K562 (cell line): ENCODE measurements around the gene ABCA7. TPM values are rescaled to one million over a fixed set of nuclear protein-coding genes. Genes with fewer than 3 reads are reported as not detected.

ENCODE experiments used
- BDP1 ChIP-seq: IDR thresholded peaks from 3 replicates; pipeline ENCODE4 v1.6.1; 2011; ENCODE audit not compliant: insufficient read length, insufficient read depth
- E2F5 ChIP-seq: sonication (generic); formaldehyde crosslinking; IDR thresholded peaks from 2 replicates; pipeline ENCODE4 v1.8.0; 2022; ENCODE audit warnings: mild to moderate bottlenecking, missing genetic modification reagents
- FOSL1 ChIP-seq: fragments of 200-800 bp; sonication (Bioruptor generic); conservative IDR thresholded peaks from 2 replicates; pipeline ENCODE4 v1.6.1; 2016; ENCODE audit warnings: missing genetic modification characterization, missing compliant biosample characterization
- FOXA1 ChIP-seq: fragments of 450-650 bp; IDR thresholded peaks from 2 replicates; pipeline ENCODE4 v1.6.1; 2016; ENCODE audit warnings: mild to moderate bottlenecking, borderline replicate concordance
- KDM2B ChIP-seq: fragments of 250-450 bp; sonication (Bioruptor Pico); IDR thresholded peaks from 2 replicates; pipeline ENCODE4 v1.8.0; 2021; ENCODE audit warnings: mild to moderate bottlenecking, moderate library complexity
- NR2C2 ChIP-seq, 2 experiments: fragments of 200-800 bp in 1 of 2; sonication (Bioruptor generic) in 1 of 2; sonication (generic) in 1 of 2; formaldehyde crosslinking in 1 of 2; IDR thresholded peaks; 2 replicates each; pipeline versions ENCODE4 v1.6.1 to v1.8.0; 2016 to 2022; ENCODE audit warnings: mild to moderate bottlenecking in 1 of 2, missing compliant biosample characterization in 1 of 2, missing genetic modification characterization in 1 of 2, missing genetic modification reagents in 1 of 2
- POLR2G ChIP-seq: fragments of 200-400 bp; formaldehyde crosslinking; IDR thresholded peaks from 2 replicates; pipeline ENCODE4 v1.6.1; 2017; ENCODE audit warnings: low read depth, mild to moderate bottlenecking, antibody characterized with exemption, low read length, moderate library complexity
- POLR3G ChIP-seq: IDR thresholded peaks from 2 replicates; pipeline ENCODE4 v1.6.1; 2011; ENCODE audit not compliant: insufficient read length, insufficient replicate concordance; ENCODE audit errors: extremely low read depth
- ZNF23 ChIP-seq: fragments of 250-450 bp; sonication (Bioruptor Pico); IDR thresholded peaks from 2 replicates; pipeline ENCODE4 v1.4.0; 2020; ENCODE audit warnings: mild to moderate bottlenecking
- ZNF583 ChIP-seq: fragments of 250-450 bp; sonication (Bioruptor Pico); IDR thresholded peaks from 2 replicates; pipeline ENCODE4 v1.4.0; 2020
- polyA plus RNA-seq, 8 experiments: library from polyadenylated mRNA; depleted of rRNA in 4 of 8; stranded (reverse) in 5 of 8; unstranded in 3 of 8; fragments of >200 nt; fragmentation: Nextera tagmentation in 2 of 8; fragmentation: Illumina TruSeq in 1 of 8; extraction: Ambion mirVana in 2 of 8; extraction: Trizol in 1 of 8; gene quantifications; 2 replicates each; pipeline versions ENCODE4 v1.2.1 to v1.2.3, GENCODE V29; 2011 to 2014; ENCODE audit warnings: inconsistent platforms in 1 of 8, missing spikeins in 1 of 8
- total RNA-seq, 7 experiments: library from RNA; depleted of rRNA in 6 of 7; stranded (reverse); fragments of >200 nt in 6 of 7; fragmentation: Illumina TruSeq in 2 of 7; extraction: Trizol in 2 of 7; gene quantifications; 2 replicates each; pipeline versions ENCODE4 v1.2.1 to v1.2.3, GENCODE V29; 2011 to 2021; ENCODE audit warnings: low replicate concordance in 1 of 7
- TF ChIP-seq, protein P1 (sequence below): sonication (generic); formaldehyde crosslinking; IDR thresholded peaks from 2 replicates; pipeline ENCODE4 v1.8.0; 2022; ENCODE audit warnings: mild to moderate bottlenecking, missing genetic modification reagents, borderline replicate concordance
- TF ChIP-seq, protein P2 (sequence below): fragments of 450-650 bp; IDR thresholded peaks from 2 replicates; pipeline ENCODE4 v1.6.1; 2017; ENCODE audit warnings: antibody characterized with exemption, mild to moderate bottlenecking
- TF ChIP-seq, protein P3 (sequence below): sonication (generic); formaldehyde crosslinking; IDR thresholded peaks from 2 replicates; pipeline ENCODE4 v1.8.1; 2022; ENCODE audit warnings: missing genetic modification reagents
- TF ChIP-seq, protein P4 (sequence below): fragments of 450-650 bp; IDR thresholded peaks from 2 replicates; pipeline ENCODE4 v1.6.1; 2016; ENCODE audit warnings: missing biosample characterization, missing genetic modification characterization
- TF ChIP-seq, protein P5 (sequence below): IDR thresholded peaks from 2 replicates; pipeline ENCODE4 v1.6.1; 2014; ENCODE audit warnings: antibody characterized with exemption

ABCA7 gene
- total and polyA plus RNA-seq, 9 of the 15 experiments (the other 6 are each of a cell fraction or from before 2014, with no cell fraction given): 2.3 to 96.1 (median 31.2) TPM

DNA sequence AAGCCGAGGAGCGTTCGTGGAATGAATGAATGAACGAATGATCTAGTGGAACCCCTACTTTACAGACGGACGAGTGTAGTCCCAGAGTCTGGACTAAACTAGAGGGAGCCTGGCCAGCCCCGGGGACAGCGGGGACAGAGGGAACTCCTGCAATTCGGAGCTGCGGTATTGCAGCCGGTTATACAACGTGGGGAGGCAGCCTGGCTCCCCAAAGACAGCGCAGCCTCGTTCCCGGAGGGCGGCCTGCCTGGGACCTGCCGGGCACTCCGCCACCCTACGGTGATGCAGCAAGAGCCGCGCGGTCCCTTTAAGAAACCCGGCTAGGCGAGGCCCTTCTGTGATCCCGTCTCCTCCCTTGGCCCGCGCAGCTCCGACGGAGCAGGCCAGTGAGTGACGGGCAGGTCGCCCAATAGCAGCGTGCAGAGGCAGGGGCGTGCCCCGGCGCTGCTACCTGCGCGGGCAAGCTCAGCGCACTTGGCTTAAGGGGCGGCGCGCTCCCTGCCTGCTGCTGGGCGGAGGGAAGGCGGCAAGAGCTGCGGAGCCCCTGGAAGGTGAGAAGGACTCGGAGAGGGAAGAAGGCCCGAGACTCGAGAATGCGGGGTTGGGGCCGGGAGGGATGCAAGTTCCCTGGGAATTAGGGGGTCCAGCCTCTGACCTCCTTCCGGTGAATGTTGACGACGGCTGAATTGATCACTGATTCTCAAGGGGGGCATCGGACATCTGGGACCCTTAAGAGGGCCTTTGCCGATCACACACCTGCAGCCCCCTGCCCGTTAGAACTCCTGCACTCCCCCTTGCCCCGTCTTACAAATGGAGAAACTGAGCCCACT lies at the start of gene ABCA7 (continued):
- TF ChIP-seq, protein P1, sequence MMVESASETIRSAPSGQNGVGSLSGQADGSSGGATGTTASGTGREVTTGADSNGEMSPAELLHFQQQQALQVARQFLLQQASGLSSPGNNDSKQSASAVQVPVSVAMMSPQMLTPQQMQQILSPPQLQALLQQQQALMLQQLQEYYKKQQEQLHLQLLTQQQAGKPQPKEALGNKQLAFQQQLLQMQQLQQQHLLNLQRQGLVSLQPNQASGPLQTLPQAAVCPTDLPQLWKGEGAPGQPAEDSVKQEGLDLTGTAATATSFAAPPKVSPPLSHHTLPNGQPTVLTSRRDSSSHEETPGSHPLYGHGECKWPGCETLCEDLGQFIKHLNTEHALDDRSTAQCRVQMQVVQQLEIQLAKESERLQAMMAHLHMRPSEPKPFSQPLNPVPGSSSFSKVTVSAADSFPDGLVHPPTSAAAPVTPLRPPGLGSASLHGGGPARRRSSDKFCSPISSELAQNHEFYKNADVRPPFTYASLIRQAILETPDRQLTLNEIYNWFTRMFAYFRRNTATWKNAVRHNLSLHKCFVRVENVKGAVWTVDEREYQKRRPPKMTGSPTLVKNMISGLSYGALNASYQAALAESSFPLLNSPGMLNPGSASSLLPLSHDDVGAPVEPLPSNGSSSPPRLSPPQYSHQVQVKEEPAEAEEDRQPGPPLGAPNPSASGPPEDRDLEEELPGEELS (CRISPR knock-in tag): no peak
- TF ChIP-seq, protein P2, sequence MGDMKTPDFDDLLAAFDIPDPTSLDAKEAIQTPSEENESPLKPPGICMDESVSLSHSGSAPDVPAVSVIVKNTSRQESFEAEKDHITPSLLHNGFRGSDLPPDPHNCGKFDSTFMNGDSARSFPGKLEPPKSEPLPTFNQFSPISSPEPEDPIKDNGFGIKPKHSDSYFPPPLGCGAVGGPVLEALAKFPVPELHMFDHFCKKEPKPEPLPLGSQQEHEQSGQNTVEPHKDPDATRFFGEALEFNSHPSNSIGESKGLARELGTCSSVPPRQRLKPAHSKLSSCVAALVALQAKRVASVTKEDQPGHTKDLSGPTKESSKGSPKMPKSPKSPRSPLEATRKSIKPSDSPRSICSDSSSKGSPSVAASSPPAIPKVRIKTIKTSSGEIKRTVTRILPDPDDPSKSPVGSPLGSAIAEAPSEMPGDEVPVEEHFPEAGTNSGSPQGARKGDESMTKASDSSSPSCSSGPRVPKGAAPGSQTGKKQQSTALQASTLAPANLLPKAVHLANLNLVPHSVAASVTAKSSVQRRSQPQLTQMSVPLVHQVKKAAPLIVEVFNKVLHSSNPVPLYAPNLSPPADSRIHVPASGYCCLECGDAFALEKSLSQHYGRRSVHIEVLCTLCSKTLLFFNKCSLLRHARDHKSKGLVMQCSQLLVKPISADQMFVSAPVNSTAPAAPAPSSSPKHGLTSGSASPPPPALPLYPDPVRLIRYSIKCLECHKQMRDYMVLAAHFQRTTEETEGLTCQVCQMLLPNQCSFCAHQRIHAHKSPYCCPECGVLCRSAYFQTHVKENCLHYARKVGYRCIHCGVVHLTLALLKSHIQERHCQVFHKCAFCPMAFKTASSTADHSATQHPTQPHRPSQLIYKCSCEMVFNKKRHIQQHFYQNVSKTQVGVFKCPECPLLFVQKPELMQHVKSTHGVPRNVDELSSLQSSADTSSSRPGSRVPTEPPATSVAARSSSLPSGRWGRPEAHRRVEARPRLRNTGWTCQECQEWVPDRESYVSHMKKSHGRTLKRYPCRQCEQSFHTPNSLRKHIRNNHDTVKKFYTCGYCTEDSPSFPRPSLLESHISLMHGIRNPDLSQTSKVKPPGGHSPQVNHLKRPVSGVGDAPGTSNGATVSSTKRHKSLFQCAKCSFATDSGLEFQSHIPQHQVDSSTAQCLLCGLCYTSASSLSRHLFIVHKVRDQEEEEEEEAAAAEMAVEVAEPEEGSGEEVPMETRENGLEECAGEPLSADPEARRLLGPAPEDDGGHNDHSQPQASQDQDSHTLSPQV: no peak
- TF ChIP-seq BDP1: no peak
- TF ChIP-seq, protein P3, sequence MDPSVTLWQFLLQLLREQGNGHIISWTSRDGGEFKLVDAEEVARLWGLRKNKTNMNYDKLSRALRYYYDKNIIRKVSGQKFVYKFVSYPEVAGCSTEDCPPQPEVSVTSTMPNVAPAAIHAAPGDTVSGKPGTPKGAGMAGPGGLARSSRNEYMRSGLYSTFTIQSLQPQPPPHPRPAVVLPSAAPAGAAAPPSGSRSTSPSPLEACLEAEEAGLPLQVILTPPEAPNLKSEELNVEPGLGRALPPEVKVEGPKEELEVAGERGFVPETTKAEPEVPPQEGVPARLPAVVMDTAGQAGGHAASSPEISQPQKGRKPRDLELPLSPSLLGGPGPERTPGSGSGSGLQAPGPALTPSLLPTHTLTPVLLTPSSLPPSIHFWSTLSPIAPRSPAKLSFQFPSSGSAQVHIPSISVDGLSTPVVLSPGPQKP (CRISPR knock-in tag): no peak
- TF ChIP-seq FOSL1 (tag): no peak
- no peak for TF ChIP-seq E2F5 (CRISPR knock-in tag)
- peak; percentile 46; the same call in 1 of the 2 replicates for TF ChIP-seq KDM2B (CRISPR knock-in tag)
- TF ChIP-seq FOXA1: no peak
- no peak for TF ChIP-seq POLR3G
- no peak for TF ChIP-seq ZNF583 (CRISPR knock-in tag)
- TF ChIP-seq, protein P4, sequence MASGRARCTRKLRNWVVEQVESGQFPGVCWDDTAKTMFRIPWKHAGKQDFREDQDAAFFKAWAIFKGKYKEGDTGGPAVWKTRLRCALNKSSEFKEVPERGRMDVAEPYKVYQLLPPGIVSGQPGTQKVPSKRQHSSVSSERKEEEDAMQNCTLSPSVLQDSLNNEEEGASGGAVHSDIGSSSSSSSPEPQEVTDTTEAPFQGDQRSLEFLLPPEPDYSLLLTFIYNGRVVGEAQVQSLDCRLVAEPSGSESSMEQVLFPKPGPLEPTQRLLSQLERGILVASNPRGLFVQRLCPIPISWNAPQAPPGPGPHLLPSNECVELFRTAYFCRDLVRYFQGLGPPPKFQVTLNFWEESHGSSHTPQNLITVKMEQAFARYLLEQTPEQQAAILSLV (tag): no peak
- peak; percentile 87 for TF ChIP-seq POLR2G
- no peak for TF ChIP-seq ZNF23
- TF ChIP-seq NR2C2 (CRISPR knock-in tag; IDR thresholded peaks at IDR 0.05): 0 out of 2 replicates have a peak, but pooled peaks have one; percentile 7
- no peak for TF ChIP-seq NR2C2 (tag; IDR thresholded peaks at IDR 0.05)
- TF ChIP-seq, protein P5, sequence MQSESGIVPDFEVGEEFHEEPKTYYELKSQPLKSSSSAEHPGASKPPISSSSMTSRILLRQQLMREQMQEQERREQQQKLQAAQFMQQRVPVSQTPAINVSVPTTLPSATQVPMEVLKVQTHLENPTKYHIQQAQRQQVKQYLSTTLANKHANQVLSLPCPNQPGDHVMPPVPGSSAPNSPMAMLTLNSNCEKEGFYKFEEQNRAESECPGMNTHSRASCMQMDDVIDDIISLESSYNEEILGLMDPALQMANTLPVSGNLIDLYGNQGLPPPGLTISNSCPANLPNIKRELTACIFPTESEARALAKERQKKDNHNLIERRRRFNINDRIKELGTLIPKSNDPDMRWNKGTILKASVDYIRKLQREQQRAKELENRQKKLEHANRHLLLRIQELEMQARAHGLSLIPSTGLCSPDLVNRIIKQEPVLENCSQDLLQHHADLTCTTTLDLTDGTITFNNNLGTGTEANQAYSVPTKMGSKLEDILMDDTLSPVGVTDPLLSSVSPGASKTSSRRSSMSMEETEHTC: no peak
